Stimulated activated CD4-positive, alpha-beta T cell treated with anti-CD3 and anti-CD28 coated beads, Interleukin-4, amount 100 ng/mL, for 24 hours (primary cell): Measurements from ENCODE around the gene TMEM151B.
A peak's percentile ranks its signal among the peaks of the same experiment; 100 is the strongest.

Experiments
- DNase-seq: peaks from one replicate; pipeline ENCODE4 v3.0.0-alpha.2; 2020

The TMEM151B gene

DNA sequence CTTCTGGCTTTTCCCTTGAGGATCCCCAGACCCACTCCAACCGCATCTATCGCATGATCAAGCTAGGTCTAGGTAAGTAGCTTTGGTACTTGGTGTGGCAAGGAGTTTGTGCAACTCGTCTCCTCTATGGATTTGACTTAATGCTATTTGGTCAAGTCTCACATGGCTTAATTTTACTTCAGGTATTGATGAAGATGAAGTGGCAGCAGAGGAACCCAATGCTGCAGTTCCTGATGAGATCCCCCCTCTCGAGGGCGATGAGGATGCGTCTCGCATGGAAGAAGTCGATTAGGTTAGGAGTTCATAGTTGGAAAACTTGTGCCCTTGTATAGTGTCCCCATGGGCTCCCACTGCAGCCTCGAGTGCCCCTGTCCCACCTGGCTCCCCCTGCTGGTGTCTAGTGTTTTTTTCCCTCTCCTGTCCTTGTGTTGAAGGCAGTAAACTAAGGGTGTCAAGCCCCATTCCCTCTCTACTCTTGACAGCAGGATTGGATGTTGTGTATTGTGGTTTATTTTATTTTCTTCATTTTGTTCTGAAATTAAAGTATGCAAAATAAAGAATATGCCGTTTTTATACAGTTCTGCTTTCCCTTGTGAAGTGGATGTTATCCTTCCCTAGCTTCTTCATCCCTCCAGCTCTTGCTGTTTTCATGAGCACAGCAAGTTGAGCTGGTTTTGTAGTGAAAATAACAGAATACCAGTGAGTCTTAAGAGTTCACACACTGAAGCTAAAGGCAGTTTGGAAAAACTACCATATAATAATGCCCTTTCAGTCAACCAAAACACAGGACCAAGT is 16.7 kb upstream of the TMEM151B start:
- peak; percentile 74 for DNase-seq

DNA sequence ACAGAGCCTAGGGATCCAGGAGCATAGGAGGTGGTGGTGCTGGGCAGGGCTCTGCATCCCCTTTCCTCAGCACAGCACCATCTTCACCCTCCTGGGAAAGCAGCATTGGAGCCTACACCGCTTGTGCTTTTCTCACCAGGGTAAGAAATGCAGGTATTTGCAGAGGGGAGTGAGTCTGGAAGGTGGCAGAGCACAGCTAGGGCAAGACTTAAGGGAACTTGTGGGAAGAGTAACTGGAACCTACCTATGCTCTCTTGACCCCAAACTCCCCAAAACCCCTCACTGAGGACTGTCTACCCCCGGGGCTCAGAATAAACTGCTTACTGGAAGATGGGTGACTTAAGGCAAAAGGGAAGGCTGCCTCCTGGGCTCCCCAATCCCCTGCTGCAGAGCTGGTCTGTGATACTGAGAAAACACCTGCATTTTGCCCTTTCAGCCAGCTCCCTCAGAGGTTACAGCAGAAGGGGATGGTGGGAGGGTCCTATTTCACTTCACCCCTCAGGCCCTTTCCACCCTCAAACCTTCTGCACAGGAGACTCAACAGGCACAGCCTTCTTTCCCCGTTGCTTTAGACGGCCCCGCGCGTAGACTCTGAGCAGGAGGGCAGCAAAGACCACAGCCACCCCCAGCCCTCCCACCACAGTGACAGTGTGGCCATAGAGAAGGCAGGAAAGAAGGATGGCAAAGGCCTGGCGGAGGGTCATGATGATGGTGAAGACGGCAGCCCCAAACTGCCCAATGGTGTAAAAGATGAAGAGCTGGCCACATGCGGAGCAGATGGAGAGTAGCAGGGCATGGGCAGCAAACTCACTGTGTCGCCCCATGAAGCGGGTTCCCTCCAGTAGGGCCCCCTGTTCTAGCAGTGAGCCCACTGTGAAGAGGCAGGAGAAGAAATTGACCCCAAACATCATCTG is 15.8 kb upstream of the TMEM151B start:
- DNase-seq = peak; percentile 36

DNA sequence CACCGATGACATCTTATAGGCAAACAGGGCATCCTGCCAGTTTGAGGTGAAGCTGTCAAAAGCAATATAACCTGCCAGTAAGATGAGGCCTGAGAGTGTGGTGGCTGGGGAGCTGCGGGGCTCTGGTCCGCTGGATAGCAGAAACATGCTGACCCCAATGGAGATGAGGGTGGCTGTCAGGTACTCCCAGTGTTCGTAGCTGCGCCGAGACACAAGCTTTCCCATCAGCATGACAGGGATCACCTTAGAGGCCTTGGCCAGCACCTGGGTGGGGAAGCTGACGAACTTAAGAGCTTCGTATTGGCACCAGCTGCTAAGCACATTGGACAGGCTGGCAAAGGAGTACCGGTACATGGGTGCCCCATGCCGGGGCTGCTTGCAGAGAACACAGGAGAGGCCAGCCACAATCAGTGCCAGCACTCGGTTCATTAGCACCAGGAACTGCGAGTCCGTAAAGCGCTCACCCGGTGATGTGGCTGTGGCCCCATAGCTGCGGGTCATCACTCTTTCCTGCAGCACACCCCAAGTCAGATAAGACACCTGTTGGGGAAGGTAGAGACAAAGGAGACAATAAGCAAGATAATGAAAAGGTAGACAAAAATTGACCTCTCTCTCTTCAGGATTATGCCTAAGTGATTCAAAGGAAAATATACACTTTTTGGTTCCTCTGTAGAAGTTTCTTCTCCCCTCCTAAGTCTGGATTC is 15.0 kb upstream of the TMEM151B start:
- peak; percentile 47 for DNase-seq

GRCh38 chr6:44255871-44256774 is 14.1 kb upstream of the TMEM151B start:
- DNase-seq = peak; percentile 30

DNA sequence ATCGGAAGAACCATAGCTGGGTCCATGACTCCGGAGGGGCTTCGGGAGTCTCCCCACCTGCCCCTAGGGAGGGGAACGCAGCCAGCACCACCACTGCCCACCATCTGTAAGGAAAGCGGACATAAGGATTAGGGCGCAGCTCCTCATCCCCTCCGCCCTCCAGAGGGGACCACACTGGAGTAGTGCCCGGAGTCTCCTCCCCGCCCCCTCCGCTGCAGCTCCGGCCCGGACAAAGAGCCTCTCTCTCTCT is 13.6 kb upstream of the TMEM151B start:
- no peak for DNase-seq

DNA sequence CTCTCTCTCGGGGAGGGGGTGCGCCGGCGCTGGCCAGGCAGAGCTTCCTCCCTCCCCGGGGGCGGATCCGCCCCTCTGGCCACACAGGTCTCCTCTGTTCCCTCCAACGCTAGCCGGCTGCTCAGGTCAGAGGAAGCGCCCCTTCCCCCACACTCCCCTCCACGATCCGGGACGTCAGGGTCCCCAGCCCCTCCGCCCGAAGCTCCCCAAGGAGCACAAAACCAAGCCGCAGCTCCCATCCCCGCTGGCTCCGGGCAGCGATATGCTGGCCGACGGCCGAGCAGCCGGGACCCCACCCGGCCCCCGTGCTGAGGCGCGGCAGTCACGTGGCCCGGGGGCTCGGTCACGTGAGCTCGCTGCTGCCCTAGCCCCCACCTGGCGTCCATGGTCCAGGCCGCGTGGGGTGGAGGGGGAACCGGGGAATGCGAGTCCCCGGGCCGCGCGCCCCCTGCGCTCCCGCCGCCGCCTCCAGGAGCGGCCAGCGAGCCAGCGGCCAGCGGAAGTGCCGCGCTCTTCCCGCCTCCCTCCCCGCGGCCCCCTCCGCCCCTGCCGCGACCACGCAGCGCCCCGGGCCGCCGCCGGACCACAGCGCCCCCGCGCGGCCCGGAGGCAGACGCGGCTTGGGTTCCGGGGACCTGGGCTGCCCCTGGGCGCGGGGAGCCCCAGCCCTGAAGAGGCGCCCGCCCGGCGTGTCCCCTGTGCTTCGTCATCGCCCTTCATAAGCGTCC is 13.1 kb upstream of the TMEM151B start, which contains the start of gene SLC35B2:
TSS of gene SLC35B2 (minus strand) at position 504 of the 728 bp plus-strand sequence. CDS start at position 386, 118 bp downstream.
- DNase-seq = peak; percentile 66

DNA sequence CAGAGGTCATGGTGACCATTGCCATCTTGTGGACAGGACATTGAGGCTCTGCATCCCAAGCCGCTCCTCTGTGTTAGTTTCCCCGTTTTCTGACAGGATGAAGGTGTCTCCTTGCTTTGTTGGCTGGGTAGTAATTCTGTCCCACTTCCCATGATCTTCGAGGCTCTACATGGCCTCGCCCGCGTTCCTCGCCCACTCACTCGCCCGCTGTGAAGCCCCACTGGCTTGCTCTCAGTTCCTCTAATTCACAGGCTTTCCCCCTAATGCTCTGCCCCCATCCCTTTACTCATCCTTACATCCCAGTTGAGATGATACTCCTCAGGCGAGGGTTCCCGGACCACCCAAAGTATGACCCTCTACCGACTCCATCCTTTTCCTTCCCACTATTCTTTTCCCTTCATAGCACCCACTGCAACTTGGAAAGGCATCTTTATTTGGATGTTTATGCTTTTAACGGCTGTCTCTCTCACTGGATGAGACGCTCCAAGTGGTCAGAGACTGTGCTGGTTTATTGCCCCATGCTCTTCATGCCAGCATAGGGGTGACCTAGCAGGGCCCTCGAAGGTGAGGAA is 12.4 kb upstream of the TMEM151B start:
- no peak for DNase-seq

GRCh38 chr6:44258325-44258863 is 11.9 kb upstream of the TMEM151B start:
- no peak for DNase-seq

- DNase-seq = no peak
These were observed 11.3 kb upstream of the TMEM151B start for GRCh38 chr6:44258921-44259320.

DNA sequence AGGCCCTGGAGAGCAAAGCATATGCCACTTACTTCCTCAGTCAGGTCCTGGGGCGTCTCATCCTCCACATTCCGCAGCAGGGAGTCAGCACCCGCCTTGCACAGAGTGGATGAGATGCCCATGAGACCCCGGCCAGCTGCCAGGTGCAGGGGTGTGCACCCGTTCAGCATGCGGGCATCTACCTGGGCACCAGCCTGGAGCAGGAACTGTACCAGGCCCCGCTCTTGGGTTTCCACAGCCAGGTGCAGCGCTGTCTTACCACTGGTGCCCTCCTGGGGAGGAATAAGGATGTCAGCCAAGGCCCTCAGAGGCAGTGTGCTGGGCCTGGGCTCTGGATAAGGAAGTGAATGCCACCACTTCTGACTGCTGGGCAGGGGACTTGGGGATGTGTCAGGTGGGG is 10.2 kb upstream of the TMEM151B start:
- DNase-seq = no peak

DNA sequence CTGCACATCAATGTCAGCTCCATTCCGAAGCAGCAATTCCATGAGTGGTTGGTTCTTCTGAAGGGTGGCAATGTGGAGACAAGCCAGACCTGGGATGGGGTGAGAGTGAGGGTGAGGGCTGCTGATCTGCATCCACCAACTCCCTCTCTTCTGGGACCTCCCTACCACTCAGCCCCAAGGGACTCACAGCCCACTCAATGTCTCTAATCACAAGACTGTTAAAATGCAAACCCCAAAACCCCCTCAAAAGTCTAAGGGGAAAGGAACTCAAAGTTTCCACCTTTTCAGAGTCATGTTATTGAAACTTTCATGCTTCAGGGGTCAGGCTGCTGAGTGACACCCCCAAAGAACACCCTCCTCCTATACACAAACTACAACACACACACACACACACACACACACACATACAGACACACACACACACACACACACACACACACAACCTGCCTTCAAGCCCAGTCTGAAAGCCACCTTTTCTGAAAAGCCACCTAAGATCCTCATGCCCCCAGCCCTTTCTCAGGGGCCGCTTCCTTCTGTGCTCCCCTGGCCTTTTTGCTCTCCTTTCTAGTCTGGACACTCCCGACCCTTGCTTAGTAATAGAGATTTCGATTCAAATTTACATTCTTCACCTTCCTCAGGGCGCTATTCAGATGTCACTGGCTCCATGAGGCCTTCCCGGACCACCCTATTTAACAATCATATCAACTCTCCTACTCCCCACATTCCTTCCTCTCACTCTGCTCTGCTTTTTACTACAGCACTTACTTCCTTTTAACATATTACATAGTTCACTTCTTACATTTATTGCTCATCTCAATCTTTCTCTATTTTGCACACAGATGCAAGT is 9.6 kb upstream of the TMEM151B start:
- no peak for DNase-seq

DNA sequence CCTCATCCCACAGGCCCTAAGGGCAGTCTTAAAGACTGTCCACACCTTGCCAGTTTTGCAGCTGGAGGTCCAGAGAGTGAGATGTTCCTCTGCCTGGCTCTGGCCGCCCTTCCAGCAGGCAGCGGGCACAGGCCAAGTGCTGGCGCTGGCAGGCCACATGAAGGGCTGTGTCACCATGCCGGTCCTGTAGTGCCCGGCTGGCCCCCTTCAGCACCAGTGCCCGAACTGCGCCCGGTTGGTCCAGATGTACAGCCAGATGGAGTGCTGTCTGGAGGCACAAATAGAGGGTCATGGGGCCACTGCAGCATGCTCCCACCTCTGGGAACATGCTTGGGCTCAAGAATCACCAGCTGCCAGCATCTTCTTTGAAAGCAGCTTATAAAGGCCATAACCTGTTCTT is 8.7 kb upstream of the TMEM151B start:
- no peak for DNase-seq

DNA sequence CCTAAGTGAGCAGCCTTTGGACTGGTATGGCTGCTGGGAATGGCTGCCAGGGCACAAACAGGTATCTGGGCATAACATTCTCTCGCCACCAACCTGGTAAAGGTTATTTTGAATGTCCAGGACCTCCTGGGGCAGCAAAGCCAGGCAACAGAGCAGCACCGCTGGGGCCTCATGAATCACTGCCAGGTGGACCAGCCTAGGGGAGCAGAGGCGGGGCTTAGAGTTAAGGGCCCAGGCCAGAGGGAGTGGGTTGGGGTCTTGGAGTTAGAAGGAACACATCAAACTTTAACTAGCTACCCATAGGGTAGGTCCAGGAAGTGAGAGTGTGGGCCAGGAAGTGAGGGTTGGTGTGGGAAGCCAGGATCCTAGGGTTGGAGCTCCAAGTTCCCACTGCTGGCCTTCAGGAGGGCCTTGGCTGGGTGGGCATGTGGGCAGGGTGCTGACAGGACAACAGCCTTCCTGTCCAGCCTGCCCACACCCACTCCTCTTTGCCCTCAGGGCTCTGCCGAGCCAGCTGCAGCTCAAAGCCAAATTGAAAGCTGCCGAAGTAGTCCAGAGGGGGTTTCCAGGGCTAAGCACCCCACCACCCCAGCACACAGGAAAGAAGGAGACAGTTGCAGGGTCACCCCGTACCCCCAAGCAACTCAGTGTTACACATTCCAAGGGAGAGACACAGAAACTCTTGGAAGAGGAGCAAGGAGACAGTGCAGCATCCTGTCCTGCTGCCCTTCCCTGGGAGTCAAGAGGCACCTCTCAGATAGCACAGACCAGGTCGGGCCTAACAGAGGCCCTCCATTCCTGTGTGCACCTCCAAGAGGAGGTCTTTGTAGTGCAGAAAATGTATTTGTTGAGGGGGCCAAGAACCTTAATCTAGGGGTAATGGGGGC is 7.5 kb upstream of the TMEM151B start:
- no peak for DNase-seq

DNA sequence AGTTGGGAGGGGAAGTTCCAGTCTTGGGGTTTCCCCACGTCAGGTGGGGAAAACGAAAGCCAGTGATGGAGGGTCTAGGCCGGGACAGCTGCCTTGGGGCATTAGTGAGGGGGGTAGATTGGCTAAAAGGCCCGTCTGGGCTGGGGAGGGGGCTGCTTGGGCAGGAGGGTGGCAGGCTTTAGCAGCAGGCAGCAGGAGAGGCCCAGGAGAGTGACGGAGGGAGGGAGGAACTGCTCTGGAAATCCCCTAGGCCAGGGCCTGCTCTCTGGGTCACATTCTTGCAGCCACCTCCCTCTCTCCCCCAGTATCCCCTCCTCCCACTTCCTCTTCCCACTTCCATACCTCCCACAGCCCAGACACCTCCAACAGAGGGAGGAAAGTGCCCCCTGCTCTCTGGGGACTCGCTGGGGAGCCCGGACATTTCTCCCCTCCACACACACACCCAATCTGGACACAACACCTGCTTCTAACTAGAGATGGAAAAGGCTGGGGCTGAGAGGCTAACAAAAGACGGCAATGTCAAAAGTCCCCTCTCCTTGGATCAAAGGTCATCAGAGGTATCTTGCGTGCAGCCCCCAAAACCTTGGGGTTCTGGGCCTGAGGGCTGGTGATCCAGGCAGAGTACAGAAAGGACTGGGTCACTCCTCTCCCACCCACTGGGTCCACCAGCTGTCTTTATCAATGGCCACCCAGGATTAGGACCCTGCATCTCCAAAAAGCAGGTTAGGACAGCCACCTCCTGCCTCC is 6.7 kb upstream of the TMEM151B start:
- peak; percentile 50 for DNase-seq

GRCh38 chr6:44264154-44265006 is 5.9 kb upstream of the TMEM151B start:
- peak; percentile 58 for DNase-seq

DNA sequence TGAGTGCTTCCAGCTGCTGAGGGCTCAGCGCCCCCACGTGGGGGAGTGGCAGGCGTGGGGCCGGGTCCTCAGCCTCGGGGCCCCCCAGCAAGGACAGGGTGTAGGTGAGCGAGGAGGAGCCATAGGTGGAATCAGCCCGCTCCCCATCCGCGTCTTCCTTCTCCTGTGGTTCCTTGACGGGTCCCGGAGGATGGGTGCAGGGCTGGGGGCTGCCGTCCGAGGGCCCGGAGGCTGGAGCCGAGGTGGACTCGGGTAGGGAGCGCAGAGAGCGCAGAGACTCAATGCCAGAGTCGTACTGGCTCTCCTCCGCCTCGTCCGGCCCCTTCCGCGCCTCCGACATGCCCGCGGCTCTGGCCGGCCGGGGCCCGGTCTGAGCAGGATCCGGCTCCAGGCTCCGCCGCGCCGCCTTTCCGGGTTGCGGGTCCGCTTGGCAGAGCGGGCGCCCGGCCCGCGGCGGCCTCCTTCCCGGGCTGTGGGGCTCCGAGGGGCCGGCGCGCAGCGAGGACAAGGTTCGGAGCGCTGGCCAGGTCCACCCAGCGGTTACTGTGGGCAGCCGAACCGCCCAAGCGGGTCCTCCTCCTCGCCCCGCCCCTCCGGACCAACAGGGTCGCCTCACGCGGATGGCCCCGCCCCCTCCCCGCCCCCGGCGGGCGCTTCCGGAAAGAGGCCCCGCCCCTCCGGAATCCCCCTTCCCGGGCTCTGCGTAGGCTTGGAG is 5.1 kb upstream of the TMEM151B start, which contains the start of gene NFKBIE:
TSS of gene NFKBIE (minus strand) at position 545 of the 715 bp plus-strand sequence. CDS start at position 340, 205 bp downstream.
- DNase-seq = peak; percentile 95
